ENCODE measurements around the gene MEF2C.

Gene MEF2C

GRCh38 chr5:88889189-88890069, 6.4 kb upstream of the MEF2C start:
- DNase-seq (ENCODE audit: insufficient read length, low spot score) (no peak), FAIRE-seq (peak; percentile 47)

GRCh38 chr5:88888848-88889188, 5.8 kb upstream of the MEF2C start:
- FAIRE-seq = peak; percentile 95
- DNase-seq (ENCODE audit: insufficient read length, low spot score) = no peak

- no peak for DNase-seq (ENCODE audit: insufficient read length, low spot score)
- FAIRE-seq = no peak
Measured at GRCh38 chr5:88888291-88888690, 5.3 kb upstream of the MEF2C start.

GRCh38 chr5:88887342-88887741, 4.4 kb upstream of the MEF2C start:
- FAIRE-seq = peak; percentile 89

GRCh38 chr5:88886746-88887341, 3.9 kb upstream of the MEF2C start:
- DNase-seq (ENCODE audit: insufficient read length, low spot score) = no peak
- peak; percentile 85 for FAIRE-seq

More at GRCh38 chr5:88887342-88887741, 4.4 kb upstream of the MEF2C start:
- DNase-seq (ENCODE audit: insufficient read length, low spot score) = no peak

GRCh38 chr5:88886252-88886651, 3.3 kb upstream of the MEF2C start:
- DNase-seq (ENCODE audit: insufficient read length, low spot score) = no peak
- peak; percentile 95 for FAIRE-seq

GRCh38 chr5:88885002-88885401, 2.0 kb upstream of the MEF2C start:
- FAIRE-seq (peak; percentile 75), DNase-seq (ENCODE audit: insufficient read length, low spot score) (no peak)

GRCh38 chr5:88884608-88884877, 1.6 kb upstream of the MEF2C start:
- no peak for FAIRE-seq
- DNase-seq (ENCODE audit: insufficient read length, low spot score) = no peak

- no peak for DNase-seq (ENCODE audit: insufficient read length, low spot score)
- FAIRE-seq = no peak
Measured at GRCh38 chr5:88883836-88884607, 1.0 kb upstream of the MEF2C start.

- DNase-seq (ENCODE audit: insufficient read length, low spot score) (no peak), FAIRE-seq (no peak)
Measured at GRCh38 chr5:88882276-88883038, 527 bp downstream of the MEF2C start.

GRCh38 chr5:88881571-88881971, 1.4 kb downstream of the MEF2C start:
- DNase-seq (ENCODE audit: insufficient read length, low spot score) (no peak), FAIRE-seq (no peak)

- DNase-seq (ENCODE audit: insufficient read length, low spot score) = no peak
- FAIRE-seq = no peak
Measured at GRCh38 chr5:88880201-88880600, 2.8 kb downstream of the MEF2C start.

- FAIRE-seq (peak; percentile 97), DNase-seq (ENCODE audit: insufficient read length, low spot score) (no peak)
Measured at GRCh38 chr5:88879724-88880123, 3.3 kb downstream of the MEF2C start.

- FAIRE-seq (peak; percentile 39), DNase-seq (ENCODE audit: insufficient read length, low spot score) (no peak)
Measured at GRCh38 chr5:88878976-88879375, 4.0 kb downstream of the MEF2C start.

GRCh38 chr5:88877826-88878225, 5.2 kb downstream of the MEF2C start:
- FAIRE-seq (no peak), DNase-seq (ENCODE audit: insufficient read length, low spot score) (no peak)

GRCh38 chr5:88876714-88877113, 6.3 kb downstream of the MEF2C start:
- no peak for FAIRE-seq
- DNase-seq (ENCODE audit: insufficient read length, low spot score) = no peak

- FAIRE-seq (peak; percentile 89), DNase-seq (ENCODE audit: insufficient read length, low spot score) (no peak)
Measured at GRCh38 chr5:88875341-88876234, 7.4 kb downstream of the MEF2C start.

GRCh38 chr5:88873447-88873846, 9.5 kb downstream of the MEF2C start:
- FAIRE-seq (peak; percentile 83), DNase-seq (ENCODE audit: insufficient read length, low spot score) (no peak)

GRCh38 chr5:88872971-88873370, 10.0 kb downstream of the MEF2C start:
- DNase-seq (ENCODE audit: insufficient read length, low spot score) = no peak
- peak; percentile 26 for FAIRE-seq

GRCh38 chr5:88870285-88870684, 12.7 kb downstream of the MEF2C start:
- no peak for DNase-seq (ENCODE audit: insufficient read length, low spot score)
- FAIRE-seq = peak; percentile 71
